Progenitor cell of endocrine pancreas (in vitro differentiated cells): ENCODE data around the gene ABLIM1. TPM values are rescaled to one million over a fixed set of nuclear protein-coding genes. Genes with fewer than 3 reads are reported as not detected.
A peak's percentile ranks its signal among the peaks of the same experiment; 100 is the strongest.

Experiments
- DNase-seq: peaks from one replicate; pipeline ENCODE4 v3.0.0; 2021; ENCODE audit warnings: low spot score; ENCODE audit not compliant: unreplicated experiment
- H3K27ac Mint-ChIP-seq: 2 replicates; pipeline ENCODE4 v1.8.0; 2021; ENCODE audit warnings: mild to moderate bottlenecking, moderate library complexity, mixed read lengths
- H3K27me3 Mint-ChIP-seq: 2 replicates; pipeline ENCODE4 v1.8.0; 2021; ENCODE audit warnings: mixed read lengths
- H3K36me3 Mint-ChIP-seq: 2 replicates; pipeline ENCODE4 v1.8.0; 2022; ENCODE audit warnings: mixed read lengths; ENCODE audit not compliant: insufficient read depth
- H3K4me1 Mint-ChIP-seq: 2 replicates; pipeline ENCODE4 v1.8.0; 2021; ENCODE audit warnings: low read depth, mixed read lengths
- H3K4me3 Mint-ChIP-seq: 2 replicates; pipeline ENCODE4 v1.8.0; 2021; ENCODE audit warnings: low read depth, mild to moderate bottlenecking, moderate library complexity, mixed read lengths
- H3K9me3 Mint-ChIP-seq: 2 replicates; pipeline ENCODE4 v1.8.0; 2021; ENCODE audit warnings: low read depth, mixed read lengths
- CTCF ChIP-seq: fragments of 200-600 bp; sonication (generic); IDR thresholded peaks from one replicate; pipeline ENCODE4 v1.5.0; 2021; ENCODE audit warnings: antibody characterized with exemption, mild to moderate bottlenecking; ENCODE audit not compliant: unreplicated experiment
- total RNA-seq: library from RNA; stranded (reverse); gene quantifications from 2 replicates; pipeline ENCODE4 v1.2.1, GENCODE V29; 2021

ABLIM1 gene
- total RNA-seq, 1 donor from 2014 or later, result 59.1 TPM

DNA sequence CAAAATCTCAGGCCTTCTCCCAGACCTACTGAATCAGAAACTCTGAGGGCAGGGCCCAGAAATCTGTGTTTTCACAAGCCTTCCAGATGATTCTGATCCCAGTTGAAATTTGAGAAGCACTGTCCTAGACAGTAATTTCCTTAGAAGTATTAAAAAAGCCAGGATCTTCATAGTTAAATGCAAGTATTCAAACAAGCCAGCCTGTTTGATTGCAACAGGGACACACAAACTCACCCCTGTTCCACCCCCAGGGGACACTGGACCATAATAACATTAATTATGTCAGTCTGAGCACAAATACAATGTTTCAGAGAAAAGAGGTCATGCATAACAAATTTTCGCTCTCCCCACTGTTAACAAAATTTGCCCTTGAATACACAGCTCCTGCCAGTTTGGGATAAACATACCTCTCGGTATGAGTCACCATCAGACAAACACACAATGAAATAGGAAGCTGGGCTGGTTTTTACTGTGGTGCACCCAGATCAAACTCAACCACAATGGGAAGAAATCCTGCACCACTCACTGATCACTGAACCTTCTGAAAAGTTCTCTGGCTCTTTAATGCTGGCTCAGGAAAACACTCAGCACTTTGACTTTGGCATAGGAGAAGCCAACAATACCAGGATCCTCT lies 34.3 kb downstream of the ABLIM1 start:
- TF ChIP-seq CTCF, result no peak
- no peak for DNase-seq
- Mint-ChIP-seq H3K27ac (peak overlapping the region; percentile 68), H3K4me3 (no peak overlapping the region), H3K27me3 (peaks cover 14% of the 10 kb centered on the region), H3K9me3 (peaks cover 3% of the 10 kb centered on the region), H3K36me3 (no peaks in the 10 kb centered on the region), H3K4me1 (peaks cover 21% of the 10 kb centered on the region)

GRCh38 chr10:114623155-114623554 lies 34.9 kb downstream of the ABLIM1 start:
- no peaks in the 10 kb centered on the region for H3K36me3 Mint-ChIP-seq
- H3K9me3 Mint-ChIP-seq, result peaks cover 3% of the 10 kb centered on the region
- no peak overlapping the region for H3K27ac Mint-ChIP-seq
- no peak for TF ChIP-seq CTCF
- peaks cover 20% of the 10 kb centered on the region for H3K4me1 Mint-ChIP-seq
- H3K4me3 Mint-ChIP-seq, result no peak overlapping the region
- no peak for DNase-seq
- H3K27me3 Mint-ChIP-seq, result peaks cover 15% of the 10 kb centered on the region

DNA sequence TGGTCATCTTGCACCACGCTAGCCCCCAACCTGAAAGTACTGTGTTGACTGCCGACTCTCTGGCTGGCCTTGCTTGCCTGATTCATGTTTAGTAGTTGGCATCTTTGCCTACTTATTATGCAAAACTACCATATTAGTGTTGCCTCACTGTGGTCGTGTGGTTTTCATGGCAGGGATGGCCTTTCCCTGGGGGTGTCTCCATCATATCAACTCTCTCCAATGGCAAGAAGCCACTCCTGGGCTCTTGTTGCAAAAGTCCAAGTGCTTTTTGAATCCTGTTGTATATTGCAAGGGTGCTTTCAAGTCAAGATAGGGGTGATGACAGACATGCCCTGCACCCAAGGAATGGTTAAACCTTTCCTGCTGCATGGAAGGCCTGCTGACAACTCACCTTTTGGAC lies 39.4 kb downstream of the ABLIM1 start:
- Mint-ChIP-seq H3K4me3 (no peak overlapping the region), H3K36me3 (peaks cover 2% of the 10 kb centered on the region)
- no peak for DNase-seq

DNA sequence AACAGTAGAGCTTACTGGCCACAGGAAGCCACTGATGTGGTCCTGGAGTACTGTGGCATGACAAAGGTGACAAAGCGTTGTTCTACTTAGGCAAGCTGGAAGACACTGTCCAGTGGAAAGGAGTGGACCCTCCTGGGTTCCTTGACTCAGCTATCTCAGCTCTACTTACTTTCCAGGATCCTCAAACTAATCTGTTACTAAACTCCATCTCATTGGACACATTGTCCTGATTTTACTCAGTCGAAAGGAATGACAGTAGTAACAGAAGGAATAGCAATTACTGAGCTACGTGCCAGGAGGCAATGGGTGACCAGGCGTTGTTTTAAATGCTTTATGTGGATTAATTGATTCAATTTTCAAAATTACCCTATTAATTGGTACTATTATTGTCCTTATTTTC lies 41.6 kb downstream of the ABLIM1 start:
- no peak overlapping the region for H3K27ac Mint-ChIP-seq

More for the DNA sequence above, 39.4 kb downstream of the ABLIM1 start:
- peaks cover 9% of the 10 kb centered on the region for H3K27me3 Mint-ChIP-seq
- no peak overlapping the region for H3K27ac Mint-ChIP-seq
- no peaks in the 10 kb centered on the region for H3K9me3 Mint-ChIP-seq
- no peak for TF ChIP-seq CTCF
- H3K4me1 Mint-ChIP-seq, result peaks cover 17% of the 10 kb centered on the region

GRCh38 chr10:114616103-114616502 lies 42.0 kb downstream of the ABLIM1 start:
- H3K27me3 Mint-ChIP-seq, result peaks cover 10% of the 10 kb centered on the region
- H3K4me3 Mint-ChIP-seq, result no peak overlapping the region
- H3K36me3 Mint-ChIP-seq, result peaks cover 2% of the 10 kb centered on the region
- TF ChIP-seq CTCF, result no peak
- no peak overlapping the region for H3K27ac Mint-ChIP-seq
- DNase-seq, result no peak
- no peaks in the 10 kb centered on the region for H3K9me3 Mint-ChIP-seq
- peaks cover 15% of the 10 kb centered on the region for H3K4me1 Mint-ChIP-seq

More for the DNA sequence above, 41.6 kb downstream of the ABLIM1 start:
- Mint-ChIP-seq H3K36me3 (peaks cover 2% of the 10 kb centered on the region), H3K9me3 (no peaks in the 10 kb centered on the region), H3K4me1 (peaks cover 15% of the 10 kb centered on the region), H3K27me3 (peaks cover 11% of the 10 kb centered on the region), H3K4me3 (no peak overlapping the region)
- no peak for TF ChIP-seq CTCF
- no peak for DNase-seq
